HG02588 (cell line): Measurements from ENCODE around the gene AGAP1.

Source experiments
- ATAC-seq: cut with Tn5 transposase; IDR thresholded peaks from one replicate; pipeline ENCODE4 v1.9.1; 2021; ENCODE audit warnings: mild to moderate bottlenecking, moderate library complexity; ENCODE audit not compliant: unreplicated experiment

The AGAP1 gene

GRCh38 chr2:236171680-236172254 is 677.9 kb downstream of the AGAP1 start:
- ATAC-seq, result no peak

GRCh38 chr2:236172255-236173035 is 678.6 kb downstream of the AGAP1 start:
- no peak for ATAC-seq

- no peak for ATAC-seq
Observed at GRCh38 chr2:236173036-236173728, 679.3 kb downstream of the AGAP1 start.

- no peak for ATAC-seq
Observed at GRCh38 chr2:236173729-236174607, 680.1 kb downstream of the AGAP1 start.

- ATAC-seq, result no peak
Observed at GRCh38 chr2:236175548-236176150, 681.8 kb downstream of the AGAP1 start.

- ATAC-seq, result no peak
Observed at GRCh38 chr2:236176417-236176816, 682.6 kb downstream of the AGAP1 start.

GRCh38 chr2:236176951-236177350 is 683.1 kb downstream of the AGAP1 start:
- no peak for ATAC-seq

- ATAC-seq, result no peak
Observed at GRCh38 chr2:236177604-236177966, 683.7 kb downstream of the AGAP1 start.

- no peak for ATAC-seq
Observed at GRCh38 chr2:236177967-236178889, 684.4 kb downstream of the AGAP1 start.

GRCh38 chr2:236178890-236179235 is 685.0 kb downstream of the AGAP1 start:
- ATAC-seq, result no peak

GRCh38 chr2:236179236-236180075 is 685.6 kb downstream of the AGAP1 start:
- ATAC-seq, result no peak

GRCh38 chr2:236180076-236180816 is 686.4 kb downstream of the AGAP1 start:
- ATAC-seq, result no peak

GRCh38 chr2:236180831-236181453 is 687.1 kb downstream of the AGAP1 start:
- ATAC-seq, result no peak
